Activated T-cell treated with anti-CD3 and anti-CD28 coated beads for 48 hours (primary cell): Measurements from ENCODE around the gene SCARF2.
"Not testable (repeated sequence)": the region's sequence is repeated elsewhere in the genome, so short reads cannot be mapped to it uniquely, and the experiment has no call there.

Source experiments
- DNase-seq: peaks from one replicate; pipeline ENCODE4 v3.0.0-alpha.2; 2020; ENCODE audit warnings: low read depth

SCARF2 gene

DNA sequence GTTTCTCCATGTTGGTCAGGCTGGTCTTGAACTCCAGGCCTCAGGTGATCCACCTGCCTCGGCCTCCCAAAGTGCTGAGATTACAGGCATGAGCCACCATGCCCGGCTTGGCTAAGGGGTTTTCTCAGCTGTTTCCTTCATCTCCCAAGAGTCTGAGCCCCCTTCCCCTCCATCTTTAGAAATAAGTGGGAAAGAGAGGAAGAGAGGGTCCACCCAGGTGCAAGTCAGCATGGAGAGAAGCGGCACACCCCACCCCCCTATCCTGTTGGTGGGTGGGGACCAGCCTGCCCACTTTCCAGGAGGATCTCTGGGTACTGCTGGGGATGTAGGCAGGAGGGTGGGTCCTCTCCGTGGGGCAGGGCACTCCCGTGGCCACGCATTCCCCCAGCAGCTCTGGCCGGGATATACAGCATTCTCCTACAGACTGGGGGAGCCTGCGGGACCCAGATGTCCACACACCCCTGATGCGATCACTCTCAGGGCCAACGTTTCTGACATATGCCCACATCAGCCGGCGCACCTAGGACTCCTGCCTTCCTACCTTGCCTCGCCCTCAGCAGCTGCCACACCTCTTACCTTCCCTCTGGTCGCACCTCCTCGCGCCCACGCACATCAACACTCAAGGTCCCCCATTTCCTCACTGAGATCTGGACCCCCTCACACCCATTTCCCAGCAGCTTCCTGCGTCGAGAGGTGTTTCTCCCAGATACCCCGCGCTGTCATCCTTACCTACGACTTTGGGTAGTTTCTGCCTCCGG is 8.9 kb downstream of the SCARF2 start:
- no peak for DNase-seq

DNA sequence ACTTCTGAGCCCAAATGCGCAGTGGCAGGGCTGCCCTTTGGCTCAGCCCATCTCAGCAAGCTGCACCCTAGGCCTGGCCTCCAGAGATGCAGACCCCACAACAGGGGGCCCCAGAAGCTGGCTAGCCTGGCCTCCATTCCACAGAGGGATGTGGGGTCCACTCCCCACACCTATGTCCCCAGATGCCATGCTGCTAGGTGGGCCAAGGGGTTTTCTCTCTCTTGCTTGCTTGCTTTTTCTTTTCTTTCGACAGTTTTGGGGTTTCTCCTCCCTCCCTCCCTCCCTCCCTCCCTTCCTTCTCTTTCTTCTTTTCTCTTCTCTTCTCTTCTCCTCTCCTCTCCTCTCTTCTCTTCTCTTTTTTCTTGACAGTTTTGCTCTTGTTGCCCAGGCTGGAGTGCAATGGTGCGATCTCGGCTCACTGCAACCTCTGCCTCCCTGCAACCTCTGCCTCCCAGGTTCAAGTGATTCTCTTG is 9.6 kb downstream of the SCARF2 start:
- DNase-seq, result no peak

DNA sequence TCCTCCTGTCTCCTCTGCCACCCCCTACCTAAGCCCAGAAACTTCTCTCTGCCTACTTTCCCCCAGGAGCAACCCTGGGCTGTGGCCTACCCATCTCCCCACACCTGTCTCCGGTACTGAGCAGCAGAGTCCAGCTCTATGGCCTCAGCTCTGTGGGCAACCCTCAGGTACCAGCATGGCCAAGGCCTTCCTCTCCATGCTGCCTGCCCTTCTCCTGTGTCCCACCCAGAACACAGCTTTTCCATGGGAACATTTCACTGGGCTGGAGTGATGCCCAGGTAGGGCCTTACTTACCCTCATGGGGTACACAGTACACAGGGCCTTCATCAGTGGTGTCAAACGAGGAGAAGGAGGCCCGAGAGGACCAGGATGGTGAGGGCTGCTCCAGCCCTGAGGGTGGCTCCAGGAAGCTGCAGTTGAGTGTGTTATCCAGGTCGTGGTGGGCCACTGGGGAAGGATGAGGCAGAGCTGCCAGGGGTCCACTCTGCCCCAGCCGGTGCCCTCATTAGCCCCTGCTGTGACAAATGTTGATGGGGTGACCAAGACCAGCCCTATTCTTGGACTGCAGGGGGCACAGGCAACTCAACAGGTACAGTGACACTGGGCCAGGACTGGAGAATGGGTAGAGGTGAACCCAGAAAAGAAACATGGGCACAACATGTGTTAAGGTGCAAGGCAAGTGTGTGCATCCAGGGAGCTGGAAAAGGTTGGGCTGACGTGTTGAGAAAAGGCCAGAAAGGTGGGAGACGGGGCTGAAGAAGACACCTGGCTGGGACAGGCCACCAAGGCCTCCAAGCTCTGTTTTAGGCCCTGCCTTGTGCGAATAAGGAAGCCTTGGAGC is 10.3 kb downstream of the SCARF2 start:
- DNase-seq, result no peak

DNA sequence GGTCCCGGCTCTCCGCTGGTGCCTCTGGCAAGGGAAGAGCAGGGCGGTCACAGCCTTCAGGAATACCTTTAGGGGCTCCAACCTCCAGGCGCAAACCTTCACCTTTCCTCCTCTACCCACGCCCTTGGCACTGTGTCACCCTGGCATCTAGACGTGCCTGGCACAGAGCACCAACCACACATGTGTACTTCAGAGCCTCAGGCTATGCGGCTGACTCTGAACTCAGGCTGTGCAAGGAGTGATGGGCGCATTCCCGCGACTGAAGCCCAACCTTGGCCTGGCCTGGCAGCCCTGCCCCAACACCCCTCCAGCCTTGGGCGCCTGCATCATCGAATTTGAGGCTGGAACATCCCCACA is 11.4 kb downstream of the SCARF2 start:
- no peak for DNase-seq

DNA sequence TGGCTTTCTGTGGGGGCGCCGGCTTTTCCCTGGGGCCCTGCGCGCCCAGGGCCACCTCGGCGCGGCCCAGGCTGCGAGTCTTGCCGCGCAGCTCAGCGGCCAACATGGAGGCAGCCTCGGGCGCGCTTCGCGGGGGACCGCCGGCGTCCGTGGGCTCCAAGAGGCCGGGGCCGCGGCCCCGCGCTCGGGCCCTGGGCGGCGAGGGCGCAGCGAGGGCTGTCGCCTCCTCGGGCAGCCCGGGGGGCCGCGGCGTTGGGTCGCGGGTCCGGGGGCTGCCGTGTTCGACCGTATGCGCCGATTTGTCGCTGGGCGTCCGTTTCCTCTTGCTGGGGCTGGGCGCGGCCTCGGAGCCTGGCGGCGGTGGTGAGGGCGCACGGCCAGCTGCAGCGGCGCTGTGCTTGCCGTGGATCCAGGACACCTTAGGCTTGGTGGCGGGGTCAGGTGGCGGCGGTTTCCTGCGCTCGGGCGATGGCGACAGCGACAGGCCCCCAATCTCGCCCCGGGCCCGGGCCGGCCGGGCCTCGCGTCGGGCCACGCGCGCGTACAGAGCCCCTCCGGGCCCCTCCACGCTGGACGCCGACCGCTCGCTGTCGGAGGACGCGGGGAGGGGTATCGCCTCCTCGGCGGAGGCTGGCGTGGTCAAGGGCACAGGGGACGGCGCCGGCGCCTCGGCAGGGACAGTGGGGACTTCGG is 11.9 kb downstream of the SCARF2 start:
- no peak for DNase-seq

DNA sequence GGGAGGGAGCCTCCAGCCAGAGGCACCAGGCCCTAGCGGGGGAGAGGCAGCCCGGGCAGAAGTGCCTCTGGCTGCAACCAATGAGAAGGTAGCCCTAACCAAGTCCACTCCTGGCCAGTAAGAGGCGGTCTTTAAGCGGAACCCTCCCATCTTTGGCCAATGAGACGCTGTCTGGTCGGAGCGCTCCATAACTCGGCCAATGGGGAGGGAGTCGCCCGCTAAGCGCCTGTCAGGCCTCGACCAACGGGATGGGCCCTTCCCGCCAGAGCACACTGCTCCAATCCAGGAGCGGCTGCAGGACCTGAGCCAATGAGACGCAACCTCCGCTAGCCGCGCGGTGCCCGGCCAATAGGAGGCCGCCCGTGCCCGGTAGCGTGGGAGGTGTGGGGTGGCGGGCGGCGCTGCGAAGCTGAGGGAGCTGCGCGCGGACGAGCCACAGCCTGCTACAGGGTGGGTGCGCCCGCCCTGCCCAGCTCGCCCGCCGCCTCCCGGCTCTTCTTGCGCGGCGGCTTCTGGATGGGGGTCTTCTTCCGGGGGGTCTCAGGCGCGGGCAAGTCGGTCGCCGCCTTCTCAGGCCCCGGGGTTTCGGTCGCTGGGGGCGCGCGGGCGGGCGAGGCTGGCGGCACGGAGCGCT is 12.6 kb downstream of the SCARF2 start:
- DNase-seq, result no peak

DNA sequence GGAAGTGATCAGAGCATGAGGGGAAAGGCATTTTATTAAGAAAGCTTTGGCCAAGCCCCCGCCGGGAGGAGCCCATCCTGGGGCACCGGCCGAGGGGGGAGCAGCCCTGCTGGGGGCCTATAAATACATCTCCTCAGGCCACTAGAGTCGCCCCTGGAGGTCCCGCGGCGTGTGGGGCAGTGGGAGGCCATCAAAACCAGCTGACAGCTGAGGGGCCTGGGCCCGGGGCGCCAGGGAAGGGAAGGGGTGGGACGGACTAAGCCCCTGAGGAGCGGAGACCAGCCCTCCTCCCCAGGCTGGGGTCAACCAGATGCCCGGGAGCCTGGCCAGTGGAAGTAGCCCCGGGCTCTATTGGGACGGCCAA is 13.1 kb downstream of the SCARF2 start:
- DNase-seq, result no peak

DNA sequence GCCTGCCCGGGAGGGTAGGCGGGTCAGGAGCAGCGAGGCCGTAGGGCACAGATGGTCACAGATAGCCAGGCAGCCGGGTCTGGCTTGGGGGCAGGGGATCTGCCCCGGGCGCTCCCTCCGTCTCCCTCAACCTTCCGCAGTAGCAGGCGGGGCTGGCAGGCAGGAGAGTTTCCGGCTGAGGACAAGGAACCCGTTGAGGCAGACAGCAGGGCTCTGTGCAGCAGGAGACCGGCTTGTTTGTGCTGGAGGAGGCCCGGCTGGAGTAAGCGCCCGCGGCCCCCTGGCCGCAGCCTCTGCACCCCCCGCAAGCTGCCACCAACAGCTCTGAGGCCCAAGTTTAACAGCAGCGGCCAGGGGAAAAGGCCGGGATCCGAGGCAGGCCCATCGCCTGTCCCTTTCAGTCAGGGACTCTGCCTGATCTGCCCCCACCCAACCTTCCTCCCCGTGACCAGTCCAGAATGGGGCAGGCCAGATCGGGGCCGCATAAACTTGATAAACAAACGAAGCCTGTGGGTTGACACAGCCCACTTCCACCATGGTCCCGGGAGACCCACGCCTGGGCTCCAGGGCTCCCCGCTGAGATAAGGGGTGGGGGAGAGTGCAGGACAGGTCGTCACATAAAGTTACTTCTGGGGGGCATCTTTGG is 13.6 kb downstream of the SCARF2 start:
- DNase-seq, result no peak

DNA sequence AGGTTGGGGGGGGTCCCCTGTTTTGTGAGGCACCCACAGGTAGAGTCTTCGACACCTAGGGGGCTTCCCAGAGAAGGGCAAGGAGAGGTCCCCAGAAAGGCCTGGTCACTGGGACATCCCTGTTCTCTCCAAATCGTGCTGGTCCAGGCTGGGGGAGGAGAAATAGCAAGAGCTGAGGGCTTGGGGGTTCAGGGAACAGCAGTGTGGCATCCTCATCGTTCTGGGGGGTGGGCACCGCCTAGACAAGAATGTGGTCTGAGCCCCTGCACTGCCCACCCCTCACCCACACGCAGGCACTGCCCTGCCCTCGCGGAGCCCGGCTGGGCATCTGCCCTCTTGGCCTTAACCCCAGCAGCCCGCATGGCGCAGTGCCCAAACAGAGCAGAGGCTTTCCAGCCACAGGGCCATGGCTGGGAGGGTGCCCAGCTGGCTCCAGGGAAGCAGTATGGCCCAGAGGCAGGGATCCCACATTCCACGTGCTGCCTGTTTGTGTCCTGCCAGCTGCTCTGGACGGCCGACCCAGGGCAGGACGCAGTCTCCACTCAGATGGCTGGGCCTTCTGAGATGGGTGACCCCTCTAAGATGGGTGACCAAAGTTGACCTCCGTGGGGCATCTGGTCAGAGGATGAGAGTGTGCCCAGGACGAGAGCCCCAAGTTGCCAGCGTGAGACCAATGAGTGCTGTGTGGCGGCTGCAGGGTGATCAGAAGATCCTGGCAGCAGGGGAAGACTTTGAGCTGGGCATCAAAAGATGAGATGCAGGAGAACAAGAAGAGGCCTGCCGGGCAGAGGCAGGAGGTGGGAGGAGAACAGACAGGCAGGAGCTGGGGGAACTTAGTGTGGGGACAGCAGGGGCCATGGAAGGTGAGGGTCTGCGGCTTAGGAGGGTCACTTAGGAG is 14.4 kb downstream of the SCARF2 start:
- no peak for DNase-seq

DNA sequence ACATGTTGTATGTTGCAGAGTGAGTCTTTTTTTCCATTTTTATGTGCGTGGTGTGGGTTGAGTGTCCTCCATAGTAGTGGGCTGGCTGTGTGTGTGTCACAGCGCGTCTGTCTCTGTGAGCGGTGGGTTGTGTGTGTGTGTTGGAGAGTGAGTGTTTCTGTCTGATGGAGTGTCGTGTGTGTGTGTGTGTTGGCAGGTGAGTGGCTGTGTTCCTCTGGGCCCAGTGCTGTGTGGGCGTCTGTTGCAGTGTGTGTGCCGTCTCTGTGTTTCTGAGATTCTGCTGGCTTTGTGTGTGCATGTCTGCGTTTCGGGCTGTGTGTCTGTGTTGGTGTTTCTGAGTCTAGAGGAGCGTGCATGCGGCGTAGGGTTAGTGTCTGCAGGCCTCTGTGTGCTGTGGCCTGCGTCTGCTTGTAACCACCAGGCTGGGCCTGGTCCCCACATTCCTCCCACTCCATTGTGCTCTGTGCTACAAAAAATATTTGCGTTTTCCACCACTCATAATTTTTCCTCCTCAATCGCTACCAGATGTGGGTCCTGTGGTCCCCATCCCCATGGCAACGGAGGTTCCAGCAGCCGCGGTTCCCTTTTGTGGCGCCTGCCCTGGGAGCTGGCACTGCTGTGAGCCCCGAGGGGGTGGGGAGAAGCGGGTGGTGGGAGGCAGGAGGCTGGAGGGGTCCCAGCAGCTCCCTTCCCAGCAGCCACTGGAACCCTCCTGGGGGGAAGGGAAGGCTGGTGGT is 15.2 kb downstream of the SCARF2 start:
- no peak for DNase-seq

DNA sequence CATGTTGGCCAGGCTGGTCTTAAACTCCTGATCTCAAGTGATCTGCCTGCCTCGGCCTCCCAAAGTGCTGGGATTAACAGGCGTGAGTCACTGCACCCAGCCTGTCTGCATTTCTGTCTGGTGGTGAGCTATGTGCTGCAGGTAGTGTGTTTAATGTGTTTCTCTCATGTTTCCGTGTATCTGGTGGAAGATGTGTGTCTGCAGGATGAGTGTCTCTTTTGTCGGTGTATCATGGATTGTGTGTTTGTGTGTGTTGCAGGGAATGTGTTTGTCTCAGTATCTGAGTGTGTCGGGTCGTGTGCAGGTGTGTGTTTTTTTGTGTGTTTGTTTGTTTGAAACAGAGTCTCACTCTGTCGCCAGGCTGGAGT is 16.1 kb downstream of the SCARF2 start:
- DNase-seq, result no peak

DNA sequence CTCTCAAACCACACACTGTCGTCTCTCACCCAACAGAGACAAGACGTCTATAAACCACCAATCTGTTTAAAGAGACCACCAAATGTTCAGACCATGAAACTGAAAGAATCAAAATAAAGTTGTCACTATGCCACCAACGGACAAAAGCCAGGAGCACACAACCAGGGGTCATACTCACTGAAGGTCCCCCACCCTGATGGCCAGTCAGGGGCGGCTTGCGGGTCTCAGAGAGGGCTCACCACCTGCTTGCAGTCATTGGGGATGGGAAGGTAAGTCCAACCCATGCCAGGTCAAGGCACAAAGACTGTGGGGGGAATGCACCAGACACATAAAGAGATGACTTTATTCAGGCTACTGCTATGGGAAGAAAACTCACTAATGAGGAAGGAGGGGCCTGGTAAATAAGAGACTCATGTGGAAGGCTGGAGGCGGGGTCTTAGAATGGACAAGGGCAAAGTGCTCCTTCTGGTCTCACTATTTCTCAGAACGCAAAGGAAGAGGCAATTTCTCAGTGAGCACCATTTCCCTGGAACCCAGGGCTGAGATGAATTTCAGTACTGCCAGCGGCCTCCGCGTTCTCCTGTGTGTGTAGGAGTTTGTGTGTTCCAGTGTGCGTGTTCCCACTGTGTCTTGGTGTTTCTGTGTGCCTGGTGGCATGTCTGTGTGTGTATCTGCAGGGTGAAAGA is 17.3 kb downstream of the SCARF2 start:
- no peak for DNase-seq

DNA sequence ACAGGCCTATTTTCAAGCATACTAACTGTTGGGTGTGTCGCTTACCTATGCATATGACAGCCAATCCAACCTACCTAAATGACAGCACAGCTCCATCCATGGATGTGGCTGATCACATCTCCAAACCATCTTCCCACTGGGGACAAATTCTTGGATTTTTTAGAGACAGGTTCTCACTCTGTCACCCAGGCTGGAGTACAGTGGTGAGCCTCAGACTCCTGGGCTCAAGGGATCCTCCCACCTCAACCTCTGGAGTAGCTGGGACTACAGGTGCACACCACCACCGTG is 18.0 kb downstream of the SCARF2 start:
- DNase-seq, result no peak

DNA sequence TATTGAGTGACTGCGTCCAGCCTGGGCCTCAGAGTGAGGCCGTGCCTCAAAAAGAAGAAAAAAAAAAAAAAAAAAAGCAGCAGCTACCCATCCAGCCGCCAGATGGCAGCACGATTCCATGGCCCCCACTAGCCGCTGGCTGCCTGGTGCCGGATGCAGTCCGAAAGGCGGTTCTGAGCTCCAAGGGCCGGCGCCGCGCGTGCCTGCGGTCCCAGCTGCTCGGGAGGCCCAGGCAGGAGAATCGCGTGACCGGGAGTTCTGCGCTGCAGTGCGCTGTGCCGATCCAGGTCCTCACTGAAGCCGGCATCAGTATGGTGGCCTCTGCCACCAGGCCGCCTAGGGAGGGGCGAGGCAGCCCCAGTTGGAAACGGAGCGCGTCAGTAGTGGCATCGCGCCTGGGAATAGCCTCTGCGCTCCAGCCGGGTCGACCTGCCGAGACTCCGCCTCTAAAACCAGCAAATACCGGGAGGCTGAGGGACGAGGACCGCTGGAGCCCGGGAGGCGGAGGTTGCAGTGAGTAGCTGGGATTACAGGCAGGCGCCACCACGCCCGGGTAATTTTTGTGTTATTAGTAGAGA is 19.3 kb downstream of the SCARF2 start:
- peak; percentile 66 for DNase-seq

DNA sequence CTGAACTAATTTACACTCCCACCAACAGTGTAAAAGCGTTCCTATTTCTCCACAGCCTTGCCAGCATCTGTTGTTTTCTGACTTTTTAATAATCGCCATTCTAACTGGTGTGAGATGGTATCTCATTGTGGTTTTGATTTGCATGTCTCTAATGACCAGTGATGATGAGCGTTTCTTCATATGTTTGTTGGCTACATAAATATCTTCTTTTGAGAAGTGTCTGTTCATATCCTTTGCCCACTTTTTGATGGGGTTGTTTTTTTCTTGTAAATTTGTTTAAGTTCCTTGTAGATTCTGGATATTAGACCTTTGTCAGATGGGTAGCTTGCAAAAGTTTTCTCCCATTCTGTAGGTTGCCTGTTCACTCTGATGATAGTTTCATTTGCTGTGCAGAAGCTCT is 21.9 kb downstream of the SCARF2 start:
- DNase-seq, result not testable (repeated sequence)

DNA sequence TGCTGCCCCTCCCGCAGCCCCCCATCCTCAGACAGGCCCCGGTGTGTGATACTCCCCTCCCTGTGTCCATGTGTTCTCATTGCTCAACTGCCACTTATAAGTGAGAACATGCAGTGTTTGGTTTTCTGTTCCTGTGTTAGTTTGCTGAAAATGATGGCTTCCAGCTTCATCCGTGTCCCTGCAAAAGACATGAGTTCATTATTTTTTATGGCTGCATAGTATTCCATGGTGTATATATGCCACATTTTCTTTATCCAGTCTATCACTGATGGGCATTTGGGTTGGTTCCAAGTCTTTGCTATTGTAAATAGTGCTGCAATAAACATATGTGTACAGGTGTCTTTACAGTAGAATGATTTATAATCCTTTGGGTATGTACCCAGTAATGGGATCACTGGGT is 22.4 kb downstream of the SCARF2 start:
- not testable (repeated sequence) for DNase-seq

DNA sequence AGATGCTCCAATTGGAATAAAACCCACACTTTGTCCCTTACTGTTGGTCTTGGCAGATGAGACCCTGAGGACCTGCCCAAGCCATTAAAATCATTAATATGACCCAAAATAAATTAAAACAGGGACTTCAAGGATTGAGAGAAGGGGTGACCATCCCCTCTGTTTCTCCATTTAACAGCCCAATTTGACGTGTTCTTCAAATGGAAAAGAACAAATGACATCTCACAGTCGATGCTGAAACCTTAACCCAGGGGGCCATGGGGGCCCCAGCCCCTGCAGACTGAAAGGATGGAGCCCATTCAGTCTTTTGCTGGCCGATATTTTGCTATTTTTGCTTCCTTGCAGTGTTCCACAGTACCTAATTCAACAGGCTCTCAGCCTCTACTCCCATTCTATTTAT is 23.2 kb downstream of the SCARF2 start:
- no peak for DNase-seq

DNA sequence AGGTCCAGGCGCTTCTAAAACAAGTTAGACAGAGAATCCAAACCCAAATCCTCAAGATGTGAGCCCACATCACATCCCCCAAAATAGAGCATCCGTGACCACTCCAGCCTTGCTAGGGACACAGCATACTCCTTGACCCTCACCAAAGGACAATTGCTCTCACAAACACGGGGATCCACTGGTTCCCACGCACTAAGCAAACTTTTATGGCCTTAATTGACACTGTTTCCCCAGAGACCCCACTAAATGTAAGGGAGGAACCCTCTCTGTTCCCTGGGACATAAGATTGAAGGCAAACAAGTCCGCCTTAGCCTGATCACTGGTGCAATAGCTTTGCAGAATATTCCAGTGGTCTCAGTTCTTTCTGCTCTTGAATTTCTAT is 23.6 kb downstream of the SCARF2 start:
- DNase-seq, result no peak

DNA sequence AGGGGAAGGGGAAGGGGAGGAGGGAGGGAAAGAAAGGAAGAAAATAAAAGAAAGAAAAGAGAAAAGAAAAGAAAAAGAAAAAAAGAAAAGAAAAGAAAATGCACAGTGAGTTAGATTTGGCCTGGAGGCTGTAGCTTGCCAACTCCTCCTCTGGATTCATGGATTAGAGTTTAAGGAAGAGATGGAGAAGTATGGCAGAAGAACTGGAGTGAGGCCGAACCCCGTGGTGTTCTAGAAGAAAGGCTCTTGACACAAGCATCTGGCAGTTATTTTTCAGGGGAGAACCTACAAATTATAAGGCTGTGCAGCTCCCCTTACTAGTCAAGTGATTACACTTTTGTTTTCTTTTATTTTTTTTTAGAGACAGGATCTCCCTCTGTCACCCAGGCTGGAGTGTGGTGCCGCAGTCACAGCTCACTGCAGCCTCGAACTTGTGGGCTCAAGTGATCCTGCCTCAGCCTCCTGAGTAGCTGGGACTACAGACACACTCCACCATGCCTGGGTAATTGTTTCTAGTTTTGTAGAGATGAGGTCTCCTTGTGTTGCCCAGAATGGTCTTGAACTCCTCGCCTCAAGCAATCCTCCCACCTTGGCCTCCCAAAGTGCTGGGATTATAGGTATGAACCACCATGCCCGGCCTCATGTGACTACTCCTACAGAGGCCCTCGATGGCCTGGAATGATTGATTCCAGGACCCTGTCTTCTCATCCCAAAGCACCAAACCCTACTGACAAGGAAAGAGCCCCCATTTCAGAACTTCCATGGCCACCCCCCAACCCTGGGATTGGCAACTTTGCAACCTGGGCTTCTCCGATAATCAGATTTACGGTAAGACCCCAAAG is 24.2 kb downstream of the SCARF2 start:
- DNase-seq, result no peak
